GM21367 (cell line): ENCODE data around the gene GRM4.

Source experiments
- ATAC-seq: cut with Tn5 transposase; IDR thresholded peaks from one replicate; pipeline ENCODE4 v1.9.1; 2021; ENCODE audit not compliant: unreplicated experiment

The GRM4 gene

GRCh38 chr6:34065466-34066217 lies 80.2 kb downstream of the GRM4 start:
- ATAC-seq = no peak

- no peak for ATAC-seq
Observed at GRCh38 chr6:34064675-34065074, 81.2 kb downstream of the GRM4 start.

GRCh38 chr6:34063651-34064050 lies 82.2 kb downstream of the GRM4 start:
- no peak for ATAC-seq

GRCh38 chr6:34062815-34063214 lies 83.1 kb downstream of the GRM4 start:
- no peak for ATAC-seq

GRCh38 chr6:34062156-34062555 lies 83.7 kb downstream of the GRM4 start:
- no peak for ATAC-seq

GRCh38 chr6:34061348-34061747 lies 84.5 kb downstream of the GRM4 start:
- no peak for ATAC-seq

- no peak for ATAC-seq
Observed at GRCh38 chr6:34059914-34060313, 86.0 kb downstream of the GRM4 start.

- ATAC-seq = no peak
Observed at GRCh38 chr6:34059136-34059731, 86.7 kb downstream of the GRM4 start.

- ATAC-seq = no peak
Observed at GRCh38 chr6:34057790-34058189, 88.1 kb downstream of the GRM4 start.

- ATAC-seq = no peak
Observed at GRCh38 chr6:34057191-34057590, 88.7 kb downstream of the GRM4 start.

GRCh38 chr6:34056305-34057108 lies 89.4 kb downstream of the GRM4 start:
- ATAC-seq = no peak

- ATAC-seq = no peak
Observed at GRCh38 chr6:34055223-34055933, 90.5 kb downstream of the GRM4 start.

- no peak for ATAC-seq
Observed at GRCh38 chr6:34053721-34054120, 92.2 kb downstream of the GRM4 start.

- ATAC-seq = no peak
Observed at GRCh38 chr6:34052918-34053608, 92.8 kb downstream of the GRM4 start.

GRCh38 chr6:34052071-34052825 lies 93.6 kb downstream of the GRM4 start:
- ATAC-seq = no peak

- ATAC-seq = no peak
Observed at GRCh38 chr6:34051331-34051919, 94.5 kb downstream of the GRM4 start.

- no peak for ATAC-seq
Observed at GRCh38 chr6:34050691-34051090, 95.2 kb downstream of the GRM4 start.

- ATAC-seq = no peak
Observed at GRCh38 chr6:34049395-34050342, 96.2 kb downstream of the GRM4 start.
